Activated B cell treated with CpG ODN at 0.5 μM for 24 hours (primary cell): ENCODE measurements around the gene KAT6B. TPM values are rescaled to one million over a fixed set of nuclear protein-coding genes. Genes with fewer than 3 reads are reported as not detected.
A peak's percentile ranks its signal among the peaks of the same experiment; 100 is the strongest.
"Not testable (repeated sequence)": the region's sequence is repeated elsewhere in the genome, so short reads cannot be mapped to it uniquely, and the experiment has no call there.

ENCODE experiments used
- ATAC-seq: fragments of 200-7000 bp; cut with Tn5 transposase; one replicate; pipeline ENCODE4 v1.10.0; 2021; ENCODE audit warnings: low read depth, mild to moderate bottlenecking, moderate library complexity
- CTCF ChIA-PET: fragments of 350-600 bp; sonication (Branson Sonifier 250); formaldehyde crosslinking; loops from one replicate; lab custom pipeline; 2021; ENCODE audit warnings: antibody characterized with exemption; lab: Charles Lee
- POLR2A ChIA-PET: fragments of 350-600 bp; sonication (Branson Sonifier 250); formaldehyde crosslinking; loops from one replicate; lab custom pipeline; 2021; ENCODE audit warnings: antibody characterized with exemption; lab: Charles Lee
- DNase-seq: peaks from one replicate; pipeline ENCODE4 v3.0.0; 2022
- H3K27ac Mint-ChIP-seq: one replicate; pipeline ENCODE4 v1.8.0; 2020; ENCODE audit warnings: mixed read lengths
- H3K27me3 Mint-ChIP-seq: one replicate; pipeline ENCODE4 v1.8.0; 2021; ENCODE audit warnings: mixed read lengths
- H3K36me3 Mint-ChIP-seq: one replicate; pipeline ENCODE4 v1.8.0; 2021; ENCODE audit warnings: low read depth, mixed read lengths
- H3K4me1 Mint-ChIP-seq: one replicate; pipeline ENCODE4 v1.8.0; 2021; ENCODE audit warnings: mixed read lengths
- H3K4me3 Mint-ChIP-seq: one replicate; pipeline ENCODE4 v1.8.0; 2020; ENCODE audit warnings: mild to moderate bottlenecking, mixed read lengths
- H3K9me3 Mint-ChIP-seq: one replicate; pipeline ENCODE4 v1.8.0; 2020; ENCODE audit warnings: mixed read lengths
- intact Hi-C: fragments of 100-400 bp; cut with micrococcal nuclease; formaldehyde crosslinking; loops from one replicate; pipeline ENCODE4 v1.15.1; 2024
- total RNA-seq: library from RNA; stranded (reverse); gene quantifications from 2 replicates; pipeline ENCODE4 v1.2.3, GENCODE V29; 2022
- TF ChIP-seq, protein P1 (sequence below): fragments of 200-600 bp; IDR thresholded peaks from one replicate; pipeline ENCODE4 v1.8.0; 2022; ENCODE audit warnings: antibody characterized with exemption, mild to moderate bottlenecking

Gene KAT6B
- total RNA-seq, 1 donor from 2014 or later = 45.2 TPM

DNA sequence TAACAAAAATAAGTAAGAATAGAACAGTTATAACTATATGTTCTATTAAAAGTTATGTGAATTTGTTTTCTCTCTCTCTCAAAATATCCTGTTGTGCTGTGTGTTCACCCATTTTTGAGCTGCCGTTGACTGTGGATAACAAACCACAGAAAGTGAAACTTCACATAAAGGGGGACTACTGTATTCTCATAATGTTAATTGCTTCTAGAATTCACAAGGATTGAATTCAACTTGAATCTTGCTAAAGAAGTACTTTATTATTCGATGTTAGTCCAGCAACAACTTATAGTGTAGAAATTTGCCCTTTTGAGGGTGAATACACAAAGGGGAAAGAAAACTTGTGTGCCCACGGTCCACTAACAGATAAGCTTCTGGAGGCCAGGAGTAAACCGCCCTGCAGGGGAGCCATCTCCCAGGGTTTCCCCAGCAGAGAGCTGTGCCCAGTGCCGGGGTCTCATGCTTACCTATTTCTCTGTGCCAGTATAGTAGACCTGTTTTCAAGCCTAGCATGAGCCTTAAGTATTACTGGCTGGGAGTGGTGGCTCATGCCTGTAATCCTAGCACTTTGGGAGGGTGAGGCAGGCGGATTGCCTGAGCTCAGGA is 87.1 kb downstream of the KAT6B start:
- Mint-ChIP-seq H3K36me3 (peaks cover 2% of the 10 kb centered on the region), H3K27me3 (no peaks in the 10 kb centered on the region), H3K27ac (no peak overlapping the region), H3K4me3 (peak overlapping the region; percentile 47), H3K9me3 (peaks cover 3% of the 10 kb centered on the region), H3K4me1 (peaks cover 38% of the 10 kb centered on the region)
- ChIA-PET CTCF (interaction anchor here (1.0 kb wide), 1 partner anchor 69 kb away, joined by 3 read pairs; no protein-coding TSS in a partner anchor), POLR2A (interaction anchor here (0.6 to 1.1 kb wide), 2 partner anchors 19 to 271 kb away, joined by 3 read pairs; no protein-coding TSS in a partner anchor)
- TF ChIP-seq, protein P1, sequence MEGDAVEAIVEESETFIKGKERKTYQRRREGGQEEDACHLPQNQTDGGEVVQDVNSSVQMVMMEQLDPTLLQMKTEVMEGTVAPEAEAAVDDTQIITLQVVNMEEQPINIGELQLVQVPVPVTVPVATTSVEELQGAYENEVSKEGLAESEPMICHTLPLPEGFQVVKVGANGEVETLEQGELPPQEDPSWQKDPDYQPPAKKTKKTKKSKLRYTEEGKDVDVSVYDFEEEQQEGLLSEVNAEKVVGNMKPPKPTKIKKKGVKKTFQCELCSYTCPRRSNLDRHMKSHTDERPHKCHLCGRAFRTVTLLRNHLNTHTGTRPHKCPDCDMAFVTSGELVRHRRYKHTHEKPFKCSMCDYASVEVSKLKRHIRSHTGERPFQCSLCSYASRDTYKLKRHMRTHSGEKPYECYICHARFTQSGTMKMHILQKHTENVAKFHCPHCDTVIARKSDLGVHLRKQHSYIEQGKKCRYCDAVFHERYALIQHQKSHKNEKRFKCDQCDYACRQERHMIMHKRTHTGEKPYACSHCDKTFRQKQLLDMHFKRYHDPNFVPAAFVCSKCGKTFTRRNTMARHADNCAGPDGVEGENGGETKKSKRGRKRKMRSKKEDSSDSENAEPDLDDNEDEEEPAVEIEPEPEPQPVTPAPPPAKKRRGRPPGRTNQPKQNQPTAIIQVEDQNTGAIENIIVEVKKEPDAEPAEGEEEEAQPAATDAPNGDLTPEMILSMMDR = no peak
- no peak for DNase-seq
- intact Hi-C loops = no loop called here
- ATAC-seq = peak; percentile 37

DNA sequence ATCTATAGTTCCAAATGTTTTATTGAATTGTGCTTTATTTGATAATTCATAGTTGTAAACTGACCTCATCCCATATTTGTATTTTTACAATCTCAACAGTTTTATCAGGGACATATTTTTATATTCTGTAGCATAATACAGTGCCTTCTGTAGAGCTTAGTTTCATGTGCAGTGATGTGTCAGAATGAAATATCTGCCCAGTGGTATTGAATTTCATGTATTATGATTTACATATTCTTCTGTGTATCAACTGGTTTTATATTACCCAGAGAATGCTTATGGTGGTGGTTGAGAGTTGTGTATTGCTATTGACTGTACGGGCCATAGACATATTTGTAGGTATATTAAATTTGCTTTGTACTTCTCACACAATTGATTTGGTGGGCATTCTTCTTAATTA is 89.9 kb downstream of the KAT6B start:
- POLR2A ChIA-PET = no interaction called here
- intact Hi-C loops = no loop called here

DNA sequence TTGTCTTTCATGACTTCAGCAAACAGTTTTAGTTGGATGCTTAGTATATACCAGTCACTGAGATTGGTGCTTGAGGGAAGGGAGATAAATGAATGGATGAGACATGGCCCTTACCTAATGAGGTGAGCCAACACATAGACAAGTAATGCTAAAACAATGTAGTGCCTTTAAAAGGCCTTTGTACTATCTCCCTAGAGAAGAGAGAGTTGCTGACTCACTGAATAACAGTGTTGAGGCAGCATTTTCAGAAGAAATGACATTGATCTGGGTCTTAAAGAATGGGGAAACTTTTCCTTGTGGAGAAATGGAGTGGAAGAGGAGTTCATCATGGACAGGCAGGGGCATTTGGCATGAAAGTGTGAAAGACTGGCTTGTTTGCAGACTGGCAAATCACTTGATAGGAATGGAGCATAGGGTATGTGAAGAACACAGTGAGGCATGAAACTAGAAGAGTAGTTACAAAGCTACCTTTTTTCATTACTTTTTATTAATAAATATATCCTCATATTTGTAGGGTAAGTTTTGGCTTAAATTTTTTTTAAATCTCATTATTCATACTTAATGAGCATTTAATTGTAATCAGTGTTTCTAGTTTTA is 91.2 kb downstream of the KAT6B start:
- no peak overlapping the region for H3K4me3 Mint-ChIP-seq
- H3K9me3 Mint-ChIP-seq = peaks cover 8% of the 10 kb centered on the region
- ATAC-seq (no peak), DNase-seq (no peak)
- H3K27me3 Mint-ChIP-seq = no peaks in the 10 kb centered on the region
- H3K36me3 Mint-ChIP-seq = peaks cover 11% of the 10 kb centered on the region
- POLR2A ChIA-PET = no interaction called here
- intact Hi-C loops = no loop called here
- peaks cover 31% of the 10 kb centered on the region for H3K4me1 Mint-ChIP-seq
- CTCF ChIA-PET = no interaction called here
- TF ChIP-seq, protein P1 = no peak
- peak overlapping the region; percentile 3 for H3K27ac Mint-ChIP-seq

More for the DNA sequence above, 89.9 kb downstream of the KAT6B start:
- TF ChIP-seq, protein P1 = no peak
- no peak for DNase-seq
- H3K4me1 Mint-ChIP-seq = peaks cover 29% of the 10 kb centered on the region
- ATAC-seq = no peak
- CTCF ChIA-PET = no interaction called here
- peaks cover 11% of the 10 kb centered on the region for H3K36me3 Mint-ChIP-seq
- no peak overlapping the region for H3K4me3 Mint-ChIP-seq
- no peaks in the 10 kb centered on the region for H3K27me3 Mint-ChIP-seq
- no peak overlapping the region for H3K27ac Mint-ChIP-seq
- peaks cover 8% of the 10 kb centered on the region for H3K9me3 Mint-ChIP-seq

DNA sequence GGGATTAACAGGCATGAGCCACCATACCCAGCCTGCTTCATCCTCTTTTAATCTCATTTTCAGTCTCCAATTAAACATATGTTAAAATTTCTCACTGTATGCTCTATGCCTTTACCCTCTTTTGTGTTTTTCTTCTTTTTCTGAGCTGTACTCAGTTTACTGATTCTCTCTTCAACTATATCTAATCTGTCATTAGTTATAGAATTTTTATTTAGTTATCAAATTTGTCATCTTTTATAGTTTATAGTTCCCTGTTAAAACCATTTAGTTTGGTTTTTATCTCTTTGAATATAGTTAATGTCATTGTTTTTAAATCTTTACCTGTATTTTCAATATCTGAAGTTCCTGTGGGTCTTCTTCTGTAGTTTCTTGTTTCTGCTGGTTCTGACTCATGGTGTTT is 93.3 kb downstream of the KAT6B start:
- TF ChIP-seq, protein P1 = no peak
- Mint-ChIP-seq H3K4me3 (no peak overlapping the region), H3K27me3 (no peaks in the 10 kb centered on the region), H3K4me1 (peaks cover 32% of the 10 kb centered on the region), H3K36me3 (peaks cover 11% of the 10 kb centered on the region), H3K9me3 (peaks cover 8% of the 10 kb centered on the region), H3K27ac (no peak overlapping the region)
- intact Hi-C loops = no loop called here
- ATAC-seq (no peak), DNase-seq (no peak)
- ChIA-PET CTCF (no interaction called here), POLR2A (no interaction called here)

DNA sequence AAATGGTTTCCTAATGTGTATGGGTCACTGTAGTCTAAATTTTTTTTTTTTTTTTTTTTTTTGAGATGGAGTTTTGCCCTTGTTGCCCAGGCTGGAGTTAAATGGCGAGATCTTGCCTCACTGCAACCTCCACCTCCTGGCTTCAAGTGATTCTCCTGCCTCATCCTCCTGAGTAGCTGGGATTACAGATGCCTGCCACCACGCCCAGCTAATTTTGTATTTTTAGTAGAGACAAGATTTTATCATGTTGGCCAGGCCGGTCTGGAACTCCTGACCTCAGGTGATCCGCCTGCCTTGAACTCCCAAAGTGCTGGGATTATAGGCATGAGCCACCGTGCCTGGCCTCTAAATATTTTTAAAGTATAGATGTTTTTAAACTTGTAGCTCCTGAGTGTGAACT is 94.7 kb downstream of the KAT6B start:
- Mint-ChIP-seq H3K4me1 (peaks cover 26% of the 10 kb centered on the region), H3K36me3 (peaks cover 11% of the 10 kb centered on the region)
- H3K27me3 Mint-ChIP-seq, CTCF ChIA-PET, H3K4me3 Mint-ChIP-seq, ATAC-seq, DNase-seq, intact Hi-C loops, H3K9me3 Mint-ChIP-seq, H3K27ac Mint-ChIP-seq: not testable (repeated sequence)
- POLR2A ChIA-PET = interaction anchor here (0.7 kb wide), 1 partner anchor 19 kb away, joined by 14 read pairs; no protein-coding TSS in a partner anchor
